Liver (tissue), 9 donors: Measurements from ENCODE around the gene PPP1R12A. TPM values are rescaled to one million over a fixed set of nuclear protein-coding genes. Genes with fewer than 3 reads are reported as not detected.

Source experiments
- DNase-seq: peaks from one replicate; pipeline ENCODE4 v3.0.0-alpha.2; 2017; ENCODE audit warnings: low spot score
- H3K27ac ChIP-seq, 2 donors: one replicate each; pipeline ENCODE4 v1.7.0; 2013; ENCODE audit warnings: inconsistent platforms in 2 of 2, low read length in 2 of 2, control low read depth in 1 of 2, low read depth in 1 of 2, mild to moderate bottlenecking in 1 of 2
- H3K27me3 ChIP-seq, 4 donors: one replicate each; pipeline versions ENCODE4 v1.6.1 to v1.7.0; 2013; ENCODE audit warnings: low read length in 3 of 4, inconsistent platforms in 1 of 4, mild to moderate bottlenecking in 1 of 4, moderate library complexity in 1 of 4; ENCODE audit not compliant: control insufficient read depth in 4 of 4, insufficient read depth in 4 of 4
- H3K36me3 ChIP-seq, 4 donors: one replicate each; pipeline versions ENCODE4 v1.6.1 to v1.7.0; 2013; ENCODE audit warnings: low read length in 3 of 4, mild to moderate bottlenecking in 3 of 4, low read depth in 1 of 4, moderate library complexity in 1 of 4; ENCODE audit not compliant: control insufficient read depth in 4 of 4, insufficient read depth in 3 of 4
- H3K4me1 ChIP-seq, 4 donors: one replicate each; pipeline versions ENCODE4 v1.6.1 to v1.7.0; 2013; ENCODE audit warnings: low read length in 3 of 4, mild to moderate bottlenecking in 3 of 4, moderate library complexity in 1 of 4; ENCODE audit not compliant: control insufficient read depth in 4 of 4, insufficient read depth in 4 of 4
- H3K4me3 ChIP-seq, 3 donors: one replicate each; pipeline versions ENCODE4 v1.6.1 to v1.7.0; 2013; ENCODE audit warnings: low read length in 3 of 3, control low read depth in 1 of 3, low read depth in 1 of 3, mild to moderate bottlenecking in 1 of 3
- H3K9ac ChIP-seq, 2 donors: one replicate each; pipeline ENCODE4 v1.7.0; 2013; ENCODE audit warnings: low read length in 2 of 2, mild to moderate bottlenecking in 2 of 2, moderate library complexity in 2 of 2, control low read depth in 1 of 2, low read depth in 1 of 2
- H3K9me3 ChIP-seq, 4 donors: one replicate each; pipeline versions ENCODE4 v1.6.1 to v1.7.0; 2013; ENCODE audit warnings: low read length in 3 of 4; ENCODE audit not compliant: control insufficient read depth in 4 of 4
- EGR1 ChIP-seq, 2 donors: IDR thresholded peaks; 2 replicates each; pipeline ENCODE4 v1.6.1; 2016 to 2018; ENCODE audit warnings: antibody characterized with exemption in 2 of 2, low read depth in 2 of 2
- FOXA1 ChIP-seq: IDR thresholded peaks from 2 replicates; pipeline ENCODE4 v1.6.1; 2016; ENCODE audit warnings: antibody characterized with exemption
- FOXA2 ChIP-seq: IDR thresholded peaks from 2 replicates; pipeline ENCODE4 v1.6.1; 2016; ENCODE audit warnings: antibody characterized with exemption
- GABPA ChIP-seq, 2 donors: IDR thresholded peaks in 1 of 2; conservative IDR thresholded peaks in 1 of 2; 2 replicates each; pipeline ENCODE4 v1.6.1; 2016; ENCODE audit warnings: antibody characterized with exemption in 2 of 2, mild to moderate bottlenecking in 1 of 2, moderate library complexity in 1 of 2
- HNF4A ChIP-seq, 2 donors: conservative IDR thresholded peaks; 2 replicates each; pipeline ENCODE4 v1.6.1; 2016; ENCODE audit warnings: antibody characterized with exemption in 2 of 2, mild to moderate bottlenecking in 2 of 2
- HNF4G ChIP-seq: IDR thresholded peaks from 2 replicates; pipeline ENCODE4 v1.6.1; 2016; ENCODE audit warnings: antibody characterized with exemption
- JUND ChIP-seq, 2 donors: IDR thresholded peaks; 2 replicates each; pipeline ENCODE4 v1.6.1; 2016; ENCODE audit warnings: antibody characterized with exemption in 2 of 2
- NR2F2 ChIP-seq: IDR thresholded peaks from 2 replicates; pipeline ENCODE4 v1.6.1; 2016; ENCODE audit warnings: antibody characterized with exemption
- RAD21 ChIP-seq, 2 donors: IDR thresholded peaks; 2 replicates each; pipeline ENCODE4 v1.6.1; 2016; ENCODE audit warnings: antibody characterized with exemption in 2 of 2, mild to moderate bottlenecking in 2 of 2
- RXRA ChIP-seq, 2 donors: IDR thresholded peaks; 2 replicates each; pipeline ENCODE4 v1.6.1; 2017 to 2018; ENCODE audit warnings: antibody characterized with exemption in 2 of 2, mild to moderate bottlenecking in 1 of 2
- SP1 ChIP-seq: IDR thresholded peaks from 2 replicates; pipeline ENCODE4 v1.6.1; 2018; ENCODE audit warnings: antibody characterized with exemption, mild to moderate bottlenecking
- TAF1 ChIP-seq: conservative IDR thresholded peaks from 2 replicates; pipeline ENCODE4 v1.6.1; 2016; ENCODE audit warnings: antibody characterized with exemption, mild to moderate bottlenecking
- YY1 ChIP-seq: IDR thresholded peaks from 2 replicates; pipeline ENCODE4 v1.6.1; 2016; ENCODE audit warnings: antibody characterized with exemption, mild to moderate bottlenecking
- WGBS: extraction: QIAGEN DNeasy Blood & Tissue Kit; methylation state at CpG from one replicate; pipeline ENCODE4 v1.1.7; 2013; 5-methylcytosine and 5-hydroxymethylcytosine counted together
- polyA plus RNA-seq, 2 donors: library from polyadenylated mRNA; stranded (reverse) in 1 of 2; unstranded in 1 of 2; fragments of 200-250 nt in 1 of 2; fragments of >200 nt in 1 of 2; fragmentation: Nextera tagmentation in 1 of 2; extraction: Ambion mirVana in 1 of 2; gene quantifications; one replicate each; pipeline versions ENCODE4 v1.2.1 to v1.2.3, GENCODE V29; 2013 to 2015
- total RNA-seq, 2 donors: library from RNA; depleted of rRNA; stranded (reverse); fragments of >200 nt; gene quantifications; one replicate each; pipeline ENCODE4 v1.2.3, GENCODE V29; 2014
- TF ChIP-seq, protein P1 (sequence below): IDR thresholded peaks from 2 replicates; pipeline ENCODE4 v1.6.1; 2016; ENCODE audit warnings: antibody characterized with exemption
- TF ChIP-seq, protein P2 (sequence below): IDR thresholded peaks from 2 replicates; pipeline ENCODE4 v1.6.1; 2016; ENCODE audit warnings: antibody characterized with exemption
- TF ChIP-seq, protein P3 (sequence below): IDR thresholded peaks from 2 replicates; pipeline ENCODE4 v1.6.1; 2016; ENCODE audit warnings: antibody characterized with exemption
- TF ChIP-seq, protein P4 (sequence below): IDR thresholded peaks from 2 replicates; pipeline ENCODE4 v1.6.1; 2016; ENCODE audit warnings: antibody characterized with exemption, mild to moderate bottlenecking
- TF ChIP-seq, protein P5 (sequence below): fragments of 150-350 bp; IDR thresholded peaks from 2 replicates; pipeline ENCODE4 v1.5.1; 2017; ENCODE audit warnings: improper control_type of control experiment, low read depth, low read length; ENCODE audit not compliant: missing input control
- donor health status: healthy.
- donor health status: healthy.
- donor health status: healthy.
- donor health status: healthy.
- donor health status: healthy.

PPP1R12A gene
- total and polyA plus RNA-seq, 4 donors = 5.1 to 41.6 (median 27.8) TPM

DNA sequence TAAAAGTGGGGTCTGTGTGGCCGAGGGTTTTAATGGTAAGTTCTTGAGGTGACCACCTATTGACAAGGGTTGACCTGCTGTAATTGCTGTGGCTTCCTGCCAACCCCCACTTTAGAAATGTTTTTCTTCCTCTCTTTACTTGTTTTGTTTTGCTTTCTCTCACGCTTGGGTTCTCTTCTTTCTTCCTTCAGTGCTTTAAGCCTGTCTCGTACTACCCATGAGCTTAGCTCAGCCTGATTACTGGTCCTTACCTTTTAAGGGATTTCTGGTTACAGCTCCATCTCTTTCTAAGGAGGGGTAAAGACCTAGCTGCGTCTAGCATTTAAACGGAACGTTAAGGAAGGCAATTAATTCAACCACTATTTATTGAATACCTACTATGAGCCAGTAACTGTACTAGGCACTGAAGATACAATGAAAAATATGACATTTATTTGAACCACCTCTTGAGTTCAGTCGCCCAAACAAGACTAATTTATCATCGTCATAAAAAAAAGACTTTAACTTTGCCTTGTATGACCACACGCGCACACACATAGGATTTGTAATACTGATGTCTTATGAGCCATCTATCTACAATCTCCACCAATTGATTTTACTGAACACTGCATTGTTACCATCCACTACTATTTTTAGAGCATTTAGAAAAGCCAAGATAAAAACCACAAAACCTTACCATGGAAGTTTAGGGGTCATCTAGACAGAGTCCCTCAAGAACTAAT, 888 bp upstream of the PPP1R12A start:
- 16% methylated on average over 10 of the region's 10 CpGs for WGBS
- Histone ChIP-seq H3K4me1 (peaks cover 0 to 31% (median 20%) of the 10 kb centered on the region in 4 donors), H3K27ac (peak overlapping the region; percentile 86 to 90), H3K4me3 (peak overlapping the region; percentile 60 to 85 (median 84)), H3K36me3 (no peaks in the 10 kb centered on the region), H3K9me3 (no peaks in the 10 kb centered on the region), H3K27me3 (no peaks in the 10 kb centered on the region), H3K9ac (peak overlapping the region; percentile 51 to 66)
- DNase-seq = no peak
- TF ChIP-seq RAD21 (IDR thresholded peaks at IDR 0.05) (no peak), NR2F2 (peak; percentile 5), GABPA (IDR thresholded peaks at IDR 0.05 in 1 of 2, conservative IDR thresholded peaks at IDR 0.05 in 1 of 2) (no peak)

DNA sequence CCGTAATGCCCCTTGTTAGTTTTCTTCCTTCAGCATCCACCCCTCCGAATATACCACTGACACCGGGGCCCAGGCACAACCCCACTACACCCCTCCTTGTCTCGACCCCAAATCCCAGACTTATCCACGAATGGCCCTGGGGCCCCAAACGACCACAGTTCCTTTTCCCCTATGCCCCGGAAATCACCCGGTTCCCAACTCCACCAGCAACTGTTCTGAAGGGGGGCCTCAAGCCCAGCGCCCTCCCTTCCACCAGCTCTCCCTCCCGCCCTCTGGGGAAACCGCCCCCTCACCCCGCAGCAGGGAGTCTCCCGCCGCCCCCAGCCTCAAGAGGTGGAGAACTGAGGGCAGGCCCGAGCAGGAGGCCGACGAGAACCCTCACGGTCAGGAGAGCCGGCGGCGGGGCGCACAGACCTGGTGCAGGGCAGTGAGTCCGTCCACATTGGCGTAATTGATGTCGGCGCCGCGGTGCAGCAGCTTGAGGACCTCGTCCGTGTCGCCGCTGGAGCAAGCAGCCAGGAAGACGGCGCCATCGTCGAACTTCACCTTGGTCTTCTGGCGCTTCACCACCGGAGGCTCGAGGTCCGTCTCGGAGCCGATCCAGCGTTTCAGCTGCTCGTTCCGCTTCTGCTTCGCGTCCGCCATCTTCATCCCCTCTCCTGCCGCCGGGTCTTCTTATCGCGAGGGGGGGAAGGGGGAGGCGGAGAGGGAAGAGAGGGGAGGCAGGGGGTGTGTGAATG, 446 bp downstream of the PPP1R12A start:
- peak overlapping the region; percentile 68 to 79 for H3K9ac ChIP-seq

More for the DNA sequence above, 446 bp downstream of the PPP1R12A start:
- H3K4me1 ChIP-seq = peaks cover 0 to 31% (median 20%) of the 10 kb centered on the region in 4 donors
- no peaks in the 10 kb centered on the region for H3K36me3 ChIP-seq
- under 1% methylated on average over 53 of the region's 53 CpGs for WGBS
- H3K9me3 ChIP-seq = no peaks in the 10 kb centered on the region
- no peaks in the 10 kb centered on the region for H3K27me3 ChIP-seq
- H3K4me3 ChIP-seq = peak overlapping the region; percentile 84 to 95 (median 85)
- TF ChIP-seq TAF1 = no peak
- TF ChIP-seq, protein P1, sequence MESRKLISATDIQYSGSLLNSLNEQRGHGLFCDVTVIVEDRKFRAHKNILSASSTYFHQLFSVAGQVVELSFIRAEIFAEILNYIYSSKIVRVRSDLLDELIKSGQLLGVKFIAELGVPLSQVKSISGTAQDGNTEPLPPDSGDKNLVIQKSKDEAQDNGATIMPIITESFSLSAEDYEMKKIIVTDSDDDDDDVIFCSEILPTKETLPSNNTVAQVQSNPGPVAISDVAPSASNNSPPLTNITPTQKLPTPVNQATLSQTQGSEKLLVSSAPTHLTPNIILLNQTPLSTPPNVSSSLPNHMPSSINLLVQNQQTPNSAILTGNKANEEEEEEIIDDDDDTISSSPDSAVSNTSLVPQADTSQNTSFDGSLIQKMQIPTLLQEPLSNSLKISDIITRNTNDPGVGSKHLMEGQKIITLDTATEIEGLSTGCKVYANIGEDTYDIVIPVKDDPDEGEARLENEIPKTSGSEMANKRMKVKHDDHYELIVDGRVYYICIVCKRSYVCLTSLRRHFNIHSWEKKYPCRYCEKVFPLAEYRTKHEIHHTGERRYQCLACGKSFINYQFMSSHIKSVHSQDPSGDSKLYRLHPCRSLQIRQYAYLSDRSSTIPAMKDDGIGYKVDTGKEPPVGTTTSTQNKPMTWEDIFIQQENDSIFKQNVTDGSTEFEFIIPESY = no peak
- TF ChIP-seq FOXA1 = no peak
- TF ChIP-seq GABPA (IDR thresholded peaks at IDR 0.05 in 1 of 2, conservative IDR thresholded peaks at IDR 0.05 in 1 of 2) = no peak
- no peak for TF ChIP-seq YY1
- TF ChIP-seq HNF4G = no peak
- no peak for TF ChIP-seq FOXA2
- no peak for TF ChIP-seq JUND (IDR thresholded peaks at IDR 0.05)
- TF ChIP-seq RXRA (IDR thresholded peaks at IDR 0.05) = no peak
- TF ChIP-seq NR2F2 = no peak
- no peak for TF ChIP-seq SP1
- TF ChIP-seq, protein P2, sequence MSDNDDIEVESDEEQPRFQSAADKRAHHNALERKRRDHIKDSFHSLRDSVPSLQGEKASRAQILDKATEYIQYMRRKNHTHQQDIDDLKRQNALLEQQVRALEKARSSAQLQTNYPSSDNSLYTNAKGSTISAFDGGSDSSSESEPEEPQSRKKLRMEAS = no peak
- TF ChIP-seq, protein P3, sequence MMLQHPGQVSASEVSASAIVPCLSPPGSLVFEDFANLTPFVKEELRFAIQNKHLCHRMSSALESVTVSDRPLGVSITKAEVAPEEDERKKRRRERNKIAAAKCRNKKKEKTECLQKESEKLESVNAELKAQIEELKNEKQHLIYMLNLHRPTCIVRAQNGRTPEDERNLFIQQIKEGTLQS = no peak
- no peak for TF ChIP-seq HNF4A (conservative IDR thresholded peaks at IDR 0.05)
- TF ChIP-seq, protein P4, sequence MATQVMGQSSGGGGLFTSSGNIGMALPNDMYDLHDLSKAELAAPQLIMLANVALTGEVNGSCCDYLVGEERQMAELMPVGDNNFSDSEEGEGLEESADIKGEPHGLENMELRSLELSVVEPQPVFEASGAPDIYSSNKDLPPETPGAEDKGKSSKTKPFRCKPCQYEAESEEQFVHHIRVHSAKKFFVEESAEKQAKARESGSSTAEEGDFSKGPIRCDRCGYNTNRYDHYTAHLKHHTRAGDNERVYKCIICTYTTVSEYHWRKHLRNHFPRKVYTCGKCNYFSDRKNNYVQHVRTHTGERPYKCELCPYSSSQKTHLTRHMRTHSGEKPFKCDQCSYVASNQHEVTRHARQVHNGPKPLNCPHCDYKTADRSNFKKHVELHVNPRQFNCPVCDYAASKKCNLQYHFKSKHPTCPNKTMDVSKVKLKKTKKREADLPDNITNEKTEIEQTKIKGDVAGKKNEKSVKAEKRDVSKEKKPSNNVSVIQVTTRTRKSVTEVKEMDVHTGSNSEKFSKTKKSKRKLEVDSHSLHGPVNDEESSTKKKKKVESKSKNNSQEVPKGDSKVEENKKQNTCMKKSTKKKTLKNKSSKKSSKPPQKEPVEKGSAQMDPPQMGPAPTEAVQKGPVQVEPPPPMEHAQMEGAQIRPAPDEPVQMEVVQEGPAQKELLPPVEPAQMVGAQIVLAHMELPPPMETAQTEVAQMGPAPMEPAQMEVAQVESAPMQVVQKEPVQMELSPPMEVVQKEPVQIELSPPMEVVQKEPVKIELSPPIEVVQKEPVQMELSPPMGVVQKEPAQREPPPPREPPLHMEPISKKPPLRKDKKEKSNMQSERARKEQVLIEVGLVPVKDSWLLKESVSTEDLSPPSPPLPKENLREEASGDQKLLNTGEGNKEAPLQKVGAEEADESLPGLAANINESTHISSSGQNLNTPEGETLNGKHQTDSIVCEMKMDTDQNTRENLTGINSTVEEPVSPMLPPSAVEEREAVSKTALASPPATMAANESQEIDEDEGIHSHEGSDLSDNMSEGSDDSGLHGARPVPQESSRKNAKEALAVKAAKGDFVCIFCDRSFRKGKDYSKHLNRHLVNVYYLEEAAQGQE = no peak
- TF ChIP-seq RAD21 (IDR thresholded peaks at IDR 0.05) = no peak
- TF ChIP-seq EGR1 (IDR thresholded peaks at IDR 0.05; ENCODE audit: low read depth in 2 of 2) = no peak
- TF ChIP-seq, protein P5, sequence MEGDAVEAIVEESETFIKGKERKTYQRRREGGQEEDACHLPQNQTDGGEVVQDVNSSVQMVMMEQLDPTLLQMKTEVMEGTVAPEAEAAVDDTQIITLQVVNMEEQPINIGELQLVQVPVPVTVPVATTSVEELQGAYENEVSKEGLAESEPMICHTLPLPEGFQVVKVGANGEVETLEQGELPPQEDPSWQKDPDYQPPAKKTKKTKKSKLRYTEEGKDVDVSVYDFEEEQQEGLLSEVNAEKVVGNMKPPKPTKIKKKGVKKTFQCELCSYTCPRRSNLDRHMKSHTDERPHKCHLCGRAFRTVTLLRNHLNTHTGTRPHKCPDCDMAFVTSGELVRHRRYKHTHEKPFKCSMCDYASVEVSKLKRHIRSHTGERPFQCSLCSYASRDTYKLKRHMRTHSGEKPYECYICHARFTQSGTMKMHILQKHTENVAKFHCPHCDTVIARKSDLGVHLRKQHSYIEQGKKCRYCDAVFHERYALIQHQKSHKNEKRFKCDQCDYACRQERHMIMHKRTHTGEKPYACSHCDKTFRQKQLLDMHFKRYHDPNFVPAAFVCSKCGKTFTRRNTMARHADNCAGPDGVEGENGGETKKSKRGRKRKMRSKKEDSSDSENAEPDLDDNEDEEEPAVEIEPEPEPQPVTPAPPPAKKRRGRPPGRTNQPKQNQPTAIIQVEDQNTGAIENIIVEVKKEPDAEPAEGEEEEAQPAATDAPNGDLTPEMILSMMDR = no peak
- no peak for DNase-seq
- peak overlapping the region; percentile 86 to 90 for H3K27ac ChIP-seq
